ENCODE measurements around the gene TKT. TPM values are rescaled to one million over a fixed set of nuclear protein-coding genes. Genes with fewer than 3 reads are reported as not detected.

Gene TKT
- total and polyA plus RNA-seq, 2 of the 8 experiments (the other 6 are each of a cell fraction or from before 2014, with no cell fraction given): 418 to 986 TPM

GRCh38 chr3:53273146-53273670 lies 17.4 kb upstream of the TKT start:
- POLR2A ChIA-PET (ENCODE audit: partially characterized antibody): interaction anchor here (1.2 to 5.2 kb wide), 4 partner anchors 12 to 19 kb away, joined by 4 to 17 read pairs (median 8); no protein-coding TSS in a partner anchor
- Histone ChIP-seq H3K4ac (replicated peaks; ENCODE audit: insufficient read length, low read depth, low read length) (no peak overlapping the region), H4K20me1 (replicated peaks in 1 of 2; ENCODE audit: control insufficient read depth in 1 of 2, insufficient read depth in 2 of 2, low read length in 2 of 2) (no peaks in the 10 kb centered on the region), H2AK5ac (ENCODE audit: low read depth, low read length) (peak overlapping the region; percentile 48; the same call in 1 of the 2 replicates), H3K14ac (ENCODE audit: insufficient read length) (no peak overlapping the region), H3K56ac (replicated peaks; ENCODE audit: insufficient read length, low read depth, low read length) (no peak overlapping the region), H3K9ac (replicated peaks in 1 of 4; ENCODE audit: extremely low read depth in 1 of 4, low read depth in 3 of 4, low read length in 3 of 4) (no peak overlapping the region), H3K27me3 (replicated peaks in 1 of 4; ENCODE audit: control insufficient read depth in 3 of 4, extremely low read depth in 1 of 4, insufficient read depth in 3 of 4, low read length in 3 of 4) (no peaks in the 10 kb centered on the region; a peak in 2 of 7 replicates), H3K79me1 (ENCODE audit: low read depth, low read length) (no peaks in the 10 kb centered on the region), H4K91ac (replicated peaks; ENCODE audit: insufficient read length, low read length) (peak overlapping the region; percentile 22), H3K23me2 (ENCODE audit: low read depth, low read length) (no peaks in the 10 kb centered on the region), H3K9me3 (ENCODE audit: insufficient read depth in 2 of 2, low read depth in 1 of 2, low read length in 1 of 2) (no peaks in the 10 kb centered on the region), H4K8ac (ENCODE audit: extremely low read depth, insufficient read depth, low read length) (no peak overlapping the region), H2BK15ac (ENCODE audit: low read length) (no peak overlapping the region; the same call in 1 of the 2 replicates), H3K79me2 (ENCODE audit: control insufficient read depth in 1 of 2, insufficient read depth in 2 of 2, low read length in 2 of 2) (no peaks in the 10 kb centered on the region), H3K4me2 (ENCODE audit: insufficient read depth in 1 of 2, low read depth in 2 of 2, low read length in 2 of 2) (no peak overlapping the region), H2BK20ac (ENCODE audit: low read length) (0 out of 2 replicates have a peak overlapping the region, but pooled peaks have one; percentile 61), H3K4me3 (ENCODE audit: extremely low read depth in 1 of 4, insufficient read depth in 2 of 4, low read depth in 3 of 4, low read length in 4 of 4) (no peak overlapping the region), H2BK120ac (replicated peaks; ENCODE audit: low read depth, low read length) (no peak overlapping the region), H3K27ac (ENCODE audit: low read depth, low read length) (no peak overlapping the region), H3K36me3 (ENCODE audit: control insufficient read depth in 2 of 4, insufficient read depth in 4 of 4, low read length in 3 of 4) (no peaks in the 10 kb centered on the region), H4K5ac (ENCODE audit: insufficient read length, low read depth, low read length) (no peak overlapping the region), H3K18ac (ENCODE audit: extremely low read depth, low read length) (no peak overlapping the region; the same call in 1 of the 2 replicates), H2BK5ac (ENCODE audit: low read depth, low read length) (0 out of 2 replicates have a peak overlapping the region, but pooled peaks have one; percentile 52), H3K23ac (ENCODE audit: insufficient read length) (no peak overlapping the region), H2BK12ac (ENCODE audit: low read depth, low read length) (peak overlapping the region; percentile 17; the same call in 1 of the 2 replicates), H2AFZ (ENCODE audit: low read length) (no peak overlapping the region), H3K4me1 (replicated peaks in 1 of 4; ENCODE audit: control insufficient read depth in 3 of 4, insufficient read depth in 4 of 4, low read length in 3 of 4) (peaks cover 0 to 10% (median 7%) of the 10 kb centered on the region in 4 experiments; a peak in 4 of 7 replicates)
- WGBS, 2 experiments (ENCODE audit: extremely low coverage in 1 of 2, insufficient coverage in 1 of 2, insufficient read length in 1 of 2, insufficient replicate concordance in 2 of 2, low coverage in 1 of 2, low lambda C conversion rate in 2 of 2, missing lambda C conversion rate in 1 of 2): 86% methylated on average over 10 of the region's 10 CpGs; no CpG with 5 or more reads in 1 of the 2 experiments
- DNase-seq (ENCODE audit: low read depth in 1 of 2, low spot score in 2 of 2) (no peak), FAIRE-seq (no peak)
- CTCF ChIA-PET (ENCODE audit: partially characterized antibody): interaction anchor here (0.8 to 2.6 kb wide), 6 partner anchors 11 to 78 kb away, joined by 3 to 7 read pairs (median 4); no protein-coding TSS in a partner anchor
- TF ChIP-seq CTCF (IDR thresholded peaks at IDR 0.05; ENCODE audit: control extremely low read depth in 1 of 3, insufficient read depth in 1 of 3, low read depth in 1 of 3, low read length in 3 of 3) (0 out of 4 replicates have a peak, but pooled peaks of 1 of the 3 experiments have one; percentile 2), RXRA (IDR thresholded peaks at IDR 0.05; ENCODE audit: insufficient read depth, low read depth, low read length) (no peak)

All from H1 (cell line).